ENCODE results near the gene BPIFB4.

Gene BPIFB4

GRCh38 chr20:33127422-33128097 is 48.1 kb downstream of the BPIFB4 start:
- Histone ChIP-seq H3K36me3 (ENCODE audit: control insufficient read depth, insufficient read depth, low read length) (no peaks in the 10 kb centered on the region), H3K9me3 (ENCODE audit: control insufficient read depth, low read length) (no peaks in the 10 kb centered on the region), H3K27ac (ENCODE audit: insufficient read depth, low read depth, low read length, poor library complexity, severe bottlenecking) (no peak overlapping the region), H3K27me3 (ENCODE audit: control insufficient read depth, insufficient read depth, low read length, poor library complexity, severe bottlenecking) (no peaks in the 10 kb centered on the region), H3K4me1 (ENCODE audit: control insufficient read depth, insufficient read depth, low read length) (no peaks in the 10 kb centered on the region), H3K4me3 (ENCODE audit: insufficient read depth, low read depth, low read length) (no peak overlapping the region)
- 79 to 89% methylated on average over 4 of the region's 4 CpGs for WGBS, 2 experiments

DNA sequence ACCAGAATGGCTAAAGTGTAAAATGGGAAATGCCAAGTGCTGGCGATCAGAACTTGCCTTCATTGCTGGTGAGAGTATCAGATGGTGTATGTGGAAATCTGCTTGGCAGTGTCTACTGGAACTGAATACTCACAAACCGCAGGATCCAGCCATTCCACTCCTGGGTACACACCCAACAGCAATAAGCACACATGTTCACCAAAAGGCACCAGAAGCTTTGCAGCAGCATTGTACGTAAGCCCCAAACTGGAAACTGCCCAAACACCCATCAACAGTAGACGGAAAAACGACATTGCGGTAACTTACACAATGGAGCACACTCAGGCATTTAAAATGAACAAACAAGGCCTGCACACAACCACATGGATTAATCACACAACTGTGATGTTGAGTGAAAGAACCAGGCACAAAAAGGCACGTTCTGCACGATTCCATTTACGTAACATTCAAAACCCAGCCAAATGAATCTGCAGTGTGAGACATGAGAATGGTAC is 51.2 kb downstream of the BPIFB4 start:
- H3K27me3 ChIP-seq (ENCODE audit: control insufficient read depth, insufficient read depth, low read length, poor library complexity, severe bottlenecking), result no peaks in the 10 kb centered on the region
- H3K36me3 ChIP-seq (ENCODE audit: control insufficient read depth, insufficient read depth, low read length), result no peaks in the 10 kb centered on the region
- 87 to 91% methylated on average over 9 of the region's 9 CpGs for WGBS, 2 experiments
- no peak overlapping the region for H3K4me3 ChIP-seq (ENCODE audit: insufficient read depth, low read depth, low read length)
- H3K27ac ChIP-seq (ENCODE audit: insufficient read depth, low read depth, low read length, poor library complexity, severe bottlenecking), result no peak overlapping the region
- no peaks in the 10 kb centered on the region for H3K4me1 ChIP-seq (ENCODE audit: control insufficient read depth, insufficient read depth, low read length)
- H3K9me3 ChIP-seq (ENCODE audit: control insufficient read depth, low read length), result no peaks in the 10 kb centered on the region

DNA sequence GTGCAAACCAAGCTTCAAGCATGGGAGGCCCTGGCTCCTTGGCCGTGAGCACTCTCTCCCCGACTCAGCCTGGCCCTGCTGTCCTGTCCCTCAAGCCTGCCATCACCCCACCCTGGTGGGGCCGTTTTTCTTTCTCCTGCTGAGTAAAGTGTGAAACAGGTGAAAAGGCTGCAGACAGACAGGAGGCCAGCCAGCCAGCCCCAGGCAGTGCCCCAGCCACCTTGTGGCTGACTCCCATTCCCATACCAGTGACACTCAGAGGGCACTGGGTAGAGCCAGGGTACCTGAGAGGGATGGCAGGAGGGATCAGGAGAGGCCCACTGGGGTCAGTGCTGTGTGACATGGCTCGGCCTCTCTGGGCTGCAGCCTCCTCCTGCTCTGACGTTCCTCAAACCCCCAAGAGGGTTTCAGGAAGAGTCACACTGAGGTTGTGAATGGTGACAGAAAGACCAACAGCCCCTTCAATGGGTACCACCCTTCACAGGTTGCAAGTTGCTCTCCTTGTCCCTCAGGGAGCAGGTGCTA is 52.6 kb downstream of the BPIFB4 start:
- 83 to 95% methylated on average over 5 of the region's 5 CpGs for WGBS, 2 experiments
- Histone ChIP-seq H3K27me3 (ENCODE audit: control insufficient read depth, insufficient read depth, low read length, poor library complexity, severe bottlenecking) (no peaks in the 10 kb centered on the region), H3K9me3 (ENCODE audit: control insufficient read depth, low read length) (no peaks in the 10 kb centered on the region), H3K27ac (ENCODE audit: insufficient read depth, low read depth, low read length, poor library complexity, severe bottlenecking) (no peak overlapping the region), H3K4me1 (ENCODE audit: control insufficient read depth, insufficient read depth, low read length) (no peaks in the 10 kb centered on the region), H3K36me3 (ENCODE audit: control insufficient read depth, insufficient read depth, low read length) (no peaks in the 10 kb centered on the region), H3K4me3 (ENCODE audit: insufficient read depth, low read depth, low read length) (no peak overlapping the region)

DNA sequence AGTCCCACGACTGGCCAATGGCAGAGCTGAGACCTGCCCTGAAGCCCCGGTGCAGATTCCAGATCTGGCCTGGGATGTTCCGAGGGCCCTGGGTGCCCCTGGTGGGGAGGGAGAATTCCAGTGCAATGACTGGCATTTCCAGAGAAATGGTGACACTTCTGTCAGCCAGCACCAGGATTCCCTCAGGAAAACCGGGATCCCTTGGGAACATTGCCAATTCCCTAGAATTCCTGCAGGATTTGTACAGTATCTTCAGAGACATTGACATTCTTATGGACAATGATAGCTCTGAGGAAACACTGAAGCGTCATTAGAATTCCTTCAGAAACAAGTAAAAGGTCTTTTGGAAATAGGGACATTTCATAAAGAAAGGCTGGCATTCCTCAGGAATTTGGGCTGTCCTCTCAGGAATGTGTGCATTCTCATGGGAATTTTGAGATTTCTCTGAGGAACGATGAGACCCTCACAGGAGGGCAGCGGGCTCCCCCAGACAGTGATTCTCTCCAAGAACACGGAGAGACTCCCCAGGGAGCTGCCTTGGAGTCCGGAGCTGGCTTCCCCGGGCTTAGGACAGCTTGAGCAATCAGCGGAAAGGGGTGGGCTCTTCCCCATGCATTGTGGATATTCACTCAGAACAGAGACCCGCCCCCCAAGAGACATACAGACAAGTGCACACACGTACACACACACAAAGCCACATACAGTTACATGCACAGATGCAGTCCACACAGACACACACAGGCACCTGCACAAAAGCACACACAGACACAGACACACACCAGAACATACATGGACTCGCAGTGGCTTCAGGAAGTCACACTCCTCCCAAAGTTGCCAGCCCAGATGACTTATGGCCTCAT is 53.3 kb downstream of the BPIFB4 start:
- H3K4me3 ChIP-seq (ENCODE audit: insufficient read depth, low read depth, low read length), result no peak overlapping the region
- no peaks in the 10 kb centered on the region for H3K27me3 ChIP-seq (ENCODE audit: control insufficient read depth, insufficient read depth, low read length, poor library complexity, severe bottlenecking)
- no peak overlapping the region for H3K27ac ChIP-seq (ENCODE audit: insufficient read depth, low read depth, low read length, poor library complexity, severe bottlenecking)
- H3K4me1 ChIP-seq (ENCODE audit: control insufficient read depth, insufficient read depth, low read length), result no peaks in the 10 kb centered on the region
- H3K36me3 ChIP-seq (ENCODE audit: control insufficient read depth, insufficient read depth, low read length), result no peaks in the 10 kb centered on the region
- 57 to 64% methylated on average over 14 of the region's 14 CpGs for WGBS, 2 experiments
- no peaks in the 10 kb centered on the region for H3K9me3 ChIP-seq (ENCODE audit: control insufficient read depth, low read length)

- H3K36me3 ChIP-seq (ENCODE audit: control insufficient read depth, insufficient read depth, low read length), result no peaks in the 10 kb centered on the region
- no peak overlapping the region for H3K4me3 ChIP-seq (ENCODE audit: insufficient read depth, low read depth, low read length)
- H3K4me1 ChIP-seq (ENCODE audit: control insufficient read depth, insufficient read depth, low read length), result no peaks in the 10 kb centered on the region
- no peaks in the 10 kb centered on the region for H3K9me3 ChIP-seq (ENCODE audit: control insufficient read depth, low read length)
- no peaks in the 10 kb centered on the region for H3K27me3 ChIP-seq (ENCODE audit: control insufficient read depth, insufficient read depth, low read length, poor library complexity, severe bottlenecking)
- 90 to 91% methylated on average over 11 of the region's 11 CpGs for WGBS, 2 experiments
- no peak overlapping the region for H3K27ac ChIP-seq (ENCODE audit: insufficient read depth, low read depth, low read length, poor library complexity, severe bottlenecking)
Measured at GRCh38 chr20:33133373-33133941, 54.0 kb downstream of the BPIFB4 start.

DNA sequence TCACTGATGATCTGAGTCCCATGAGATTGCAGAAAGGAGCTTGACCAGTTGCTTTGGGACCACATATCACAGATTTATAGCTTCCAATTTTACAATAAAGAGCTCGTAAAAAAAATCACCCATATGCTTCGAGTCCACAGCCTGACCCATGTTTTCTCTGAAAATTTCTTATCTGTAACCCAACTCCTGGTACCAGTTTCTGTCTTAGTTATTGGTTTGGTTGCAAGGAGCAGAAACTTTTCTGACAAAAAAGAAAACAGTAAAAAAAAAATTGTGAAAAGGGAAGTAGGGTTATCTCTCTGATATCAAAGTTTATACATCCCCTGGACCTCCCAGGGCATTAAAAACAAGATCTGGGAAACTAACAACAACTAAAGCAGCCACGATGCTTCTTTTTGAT is 57.8 kb downstream of the BPIFB4 start:
- Histone ChIP-seq H3K4me3 (ENCODE audit: insufficient read depth, low read depth, low read length) (no peak overlapping the region), H3K27me3 (ENCODE audit: control insufficient read depth, insufficient read depth, low read length, poor library complexity, severe bottlenecking) (no peaks in the 10 kb centered on the region), H3K9me3 (ENCODE audit: control insufficient read depth, low read length) (peaks cover 2% of the 10 kb centered on the region), H3K27ac (ENCODE audit: insufficient read depth, low read depth, low read length, poor library complexity, severe bottlenecking) (no peak overlapping the region), H3K36me3 (ENCODE audit: control insufficient read depth, insufficient read depth, low read length) (no peaks in the 10 kb centered on the region), H3K4me1 (ENCODE audit: control insufficient read depth, insufficient read depth, low read length) (no peaks in the 10 kb centered on the region)
- WGBS, 2 experiments, result 83 to 85% methylated on average over 3 of the region's 3 CpGs

DNA sequence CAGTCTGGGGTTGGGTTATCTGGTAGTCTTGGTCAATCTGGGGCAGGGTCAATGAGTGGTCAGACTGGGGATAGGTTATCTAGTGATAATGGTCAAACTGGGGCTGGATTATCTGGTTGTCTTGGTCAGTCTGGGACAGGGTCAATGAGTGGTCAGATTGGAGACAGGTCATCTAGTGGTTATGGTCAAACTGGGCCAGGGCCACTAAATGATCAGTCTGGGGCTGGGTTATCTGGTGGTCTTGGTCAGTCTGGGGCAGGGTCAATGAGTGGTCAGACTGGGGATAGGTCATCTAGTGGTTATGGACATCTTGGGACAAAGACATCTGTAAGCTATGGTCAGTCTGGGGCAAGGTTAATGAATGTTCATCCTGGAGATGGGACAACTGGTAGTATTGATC is 60.0 kb downstream of the BPIFB4 start:
- Histone ChIP-seq H3K27ac (ENCODE audit: insufficient read depth, low read depth, low read length, poor library complexity, severe bottlenecking) (no peak overlapping the region), H3K36me3 (ENCODE audit: control insufficient read depth, insufficient read depth, low read length) (no peaks in the 10 kb centered on the region), H3K27me3 (ENCODE audit: control insufficient read depth, insufficient read depth, low read length, poor library complexity, severe bottlenecking) (no peaks in the 10 kb centered on the region), H3K4me3 (ENCODE audit: insufficient read depth, low read depth, low read length) (no peak overlapping the region), H3K4me1 (ENCODE audit: control insufficient read depth, insufficient read depth, low read length) (no peaks in the 10 kb centered on the region), H3K9me3 (ENCODE audit: control insufficient read depth, low read length) (peaks cover 2% of the 10 kb centered on the region)

- no peaks in the 10 kb centered on the region for H3K9me3 ChIP-seq (ENCODE audit: control insufficient read depth, low read length)
- no peaks in the 10 kb centered on the region for H3K4me1 ChIP-seq (ENCODE audit: control insufficient read depth, insufficient read depth, low read length)
- H3K4me3 ChIP-seq (ENCODE audit: insufficient read depth, low read depth, low read length), result no peak overlapping the region
- 86 to 88% methylated on average over 5 of the region's 5 CpGs for WGBS, 2 experiments
- H3K36me3 ChIP-seq (ENCODE audit: control insufficient read depth, insufficient read depth, low read length), result no peaks in the 10 kb centered on the region
- no peaks in the 10 kb centered on the region for H3K27me3 ChIP-seq (ENCODE audit: control insufficient read depth, insufficient read depth, low read length, poor library complexity, severe bottlenecking)
- H3K27ac ChIP-seq (ENCODE audit: insufficient read depth, low read depth, low read length, poor library complexity, severe bottlenecking), result no peak overlapping the region
Measured at GRCh38 chr20:33145521-33145920, 66.1 kb downstream of the BPIFB4 start.

GRCh38 chr20:33147299-33147698 is 67.9 kb downstream of the BPIFB4 start:
- Histone ChIP-seq H3K9me3 (ENCODE audit: control insufficient read depth, low read length) (no peaks in the 10 kb centered on the region), H3K36me3 (ENCODE audit: control insufficient read depth, insufficient read depth, low read length) (no peaks in the 10 kb centered on the region), H3K4me1 (ENCODE audit: control insufficient read depth, insufficient read depth, low read length) (no peaks in the 10 kb centered on the region), H3K4me3 (ENCODE audit: insufficient read depth, low read depth, low read length) (no peak overlapping the region), H3K27me3 (ENCODE audit: control insufficient read depth, insufficient read depth, low read length, poor library complexity, severe bottlenecking) (no peaks in the 10 kb centered on the region), H3K27ac (ENCODE audit: insufficient read depth, low read depth, low read length, poor library complexity, severe bottlenecking) (no peak overlapping the region)
- 83% methylated on average over 5 of the region's 5 CpGs for WGBS, 2 experiments

- H3K4me3 ChIP-seq (ENCODE audit: insufficient read depth, low read depth, low read length), result no peak overlapping the region
- 87 to 91% methylated on average over 4 of the region's 4 CpGs for WGBS, 2 experiments
- H3K9me3 ChIP-seq (ENCODE audit: control insufficient read depth, low read length), result no peaks in the 10 kb centered on the region
- H3K27me3 ChIP-seq (ENCODE audit: control insufficient read depth, insufficient read depth, low read length, poor library complexity, severe bottlenecking), result no peaks in the 10 kb centered on the region
- no peak overlapping the region for H3K27ac ChIP-seq (ENCODE audit: insufficient read depth, low read depth, low read length, poor library complexity, severe bottlenecking)
- H3K36me3 ChIP-seq (ENCODE audit: control insufficient read depth, insufficient read depth, low read length), result no peaks in the 10 kb centered on the region
- no peaks in the 10 kb centered on the region for H3K4me1 ChIP-seq (ENCODE audit: control insufficient read depth, insufficient read depth, low read length)
Measured at GRCh38 chr20:33148040-33148439, 68.6 kb downstream of the BPIFB4 start.

All from ectodermal cell (in vitro differentiated cells).